GM12878 (cell line): ENCODE measurements around the gene TMOD3. TPM values are rescaled to one million over a fixed set of nuclear protein-coding genes. Genes with fewer than 3 reads are reported as not detected.

Source experiments
- ATAC-seq: fragments of 200-7000 bp; cut with Tn5 transposase; 3 replicates; pipeline ENCODE4 v1.9.1; 2020; ENCODE audit warnings: mild to moderate bottlenecking, moderate library complexity
- BruUV-seq: library from RNA; stranded (reverse); fragments of 400-500 nt; replicated peaks from 2 replicates; lab custom pipeline; 2021; lab: Mats Ljungman, UMichigan
- CTCF ChIA-PET: fragments of 300-600 bp; sonication (Branson Sonifier 250); formaldehyde crosslinking; extraction: SDS; loops from one replicate; lab custom pipeline; 2021; ENCODE audit warnings: inconsistent platforms; lab: Yijun Ruan, JAX
- POLR2A ChIA-PET: fragments of 350-600 bp; formaldehyde crosslinking; extraction: SDS; loops from one replicate; lab custom pipeline; 2021; ENCODE audit warnings: inconsistent platforms; lab: Charles Lee
- RAD21 ChIA-PET: fragments of 300-600 bp; sonication (Branson Sonifier 250); formaldehyde crosslinking; loops from one replicate; lab custom pipeline; 2023; ENCODE audit warnings: antibody characterized with exemption; ENCODE audit not compliant: unreplicated experiment; lab: Charles Lee
- SMC1A ChIA-PET: fragments of 300-600 bp; sonication (Branson Sonifier 250); formaldehyde crosslinking; loops from one replicate; lab custom pipeline; 2023; ENCODE audit not compliant: unreplicated experiment, uncharacterized antibody; lab: Charles Lee
- DNase-seq: peaks from one replicate; pipeline ENCODE4 v3.0.0-alpha.2; 2011; ENCODE audit warnings: low read depth, low spot score
- FAIRE-seq: peaks from 3 replicates; lab custom pipeline; 2011; peaks lifted over from hg19 to GRCh38; lab: Jason Lieb, UNC
- H2AFZ ChIP-seq: 2 replicates; pipeline ENCODE4 v1.6.0; 2011; ENCODE audit warnings: low read depth, low read length, control low read depth; ENCODE audit not compliant: control insufficient read depth
- H3K27ac ChIP-seq: 2 replicates; pipeline ENCODE4 v1.5.1; 2011; ENCODE audit warnings: control low read depth; ENCODE audit not compliant: control insufficient read depth, insufficient read depth
- H3K27me3 ChIP-seq, 2 experiments: replicated peaks in 1 of 2; 2 replicates each; pipeline versions ENCODE4 v1.6.0 to v1.6.1; 2011; ENCODE audit warnings: low read length in 1 of 2; ENCODE audit not compliant: control insufficient read depth in 2 of 2, insufficient read depth in 2 of 2
- H3K36me3 ChIP-seq, 2 experiments: 2 replicates each; pipeline ENCODE4 v1.5.1; 2011; ENCODE audit warnings: low read length in 1 of 2; ENCODE audit not compliant: control insufficient read depth in 2 of 2, insufficient read depth in 2 of 2
- H3K4me1 ChIP-seq: 2 replicates; pipeline ENCODE4 v1.6.1; 2011; ENCODE audit warnings: mild to moderate bottlenecking, low read length, moderate library complexity, mixed read lengths; ENCODE audit not compliant: control insufficient read depth, insufficient read depth
- H3K4me2 ChIP-seq: 2 replicates; pipeline ENCODE4 v1.6.0; 2011; ENCODE audit warnings: control low read depth; ENCODE audit not compliant: control insufficient read depth, insufficient read depth
- H3K4me3 ChIP-seq: fragments of 200-600 bp; sonication (generic); 2 replicates; pipeline ENCODE4 v1.5.1; 2016
- H3K79me2 ChIP-seq: 2 replicates; pipeline ENCODE4 v1.6.0; 2011; ENCODE audit warnings: low read length; ENCODE audit not compliant: control insufficient read depth, insufficient read depth
- H3K9ac ChIP-seq: 2 replicates; pipeline ENCODE4 v1.8.0; 2011; ENCODE audit warnings: low read length, control low read depth, mixed read lengths; ENCODE audit not compliant: control insufficient read depth, insufficient read depth
- H3K9me3 ChIP-seq: replicated peaks from 3 replicates; pipeline ENCODE4 v1.5.1; 2011; ENCODE audit warnings: mild to moderate bottlenecking, low read length; ENCODE audit not compliant: control insufficient read depth, insufficient read depth
- H4K20me1 ChIP-seq: 2 replicates; pipeline ENCODE4 v1.6.0; 2011; ENCODE audit not compliant: control insufficient read depth, insufficient read depth
- CBX3 ChIP-seq: fragments of 200-600 bp; sonication (generic); IDR thresholded peaks from 2 replicates; pipeline ENCODE4 v1.6.1; 2016; ENCODE audit warnings: low read depth, borderline replicate concordance
- CHD2 ChIP-seq: IDR thresholded peaks from 2 replicates; pipeline ENCODE4 v1.6.1; 2011; ENCODE audit warnings: low read depth, low read length, improper control_type of control experiment, borderline replicate concordance
- CHD4 ChIP-seq: fragments of 200-600 bp; sonication (generic); IDR thresholded peaks from 2 replicates; pipeline ENCODE4 v1.6.1; 2016; ENCODE audit warnings: mild to moderate bottlenecking
- HDAC2 ChIP-seq: fragments of 200-600 bp; sonication (generic); IDR thresholded peaks from 2 replicates; pipeline ENCODE4 v1.6.1; 2017
- MEF2B ChIP-seq: fragments of 450-650 bp; IDR thresholded peaks from 2 replicates; pipeline ENCODE4 v1.6.1; 2018; ENCODE audit warnings: mild to moderate bottlenecking, moderate library complexity; ENCODE audit not compliant: partially characterized antibody, poor library complexity, severe bottlenecking
- MTA3 ChIP-seq: IDR thresholded peaks from 2 replicates; pipeline ENCODE4 v1.6.1; 2012; ENCODE audit warnings: low read length, inconsistent platforms, borderline replicate concordance
- MXI1 ChIP-seq: fragments of 150-350 bp; IDR thresholded peaks from 2 replicates; pipeline ENCODE4 v1.6.1; 2011; ENCODE audit warnings: low read depth, mild to moderate bottlenecking, inconsistent platforms, low read length, improper control_type of control experiment
- NFYA ChIP-seq: IDR thresholded peaks from 2 replicates; pipeline ENCODE4 v1.6.1; 2011; ENCODE audit warnings: low read depth, mild to moderate bottlenecking, low read length, improper control_type of control experiment, borderline replicate concordance
- RBBP5 ChIP-seq: fragments of 200-600 bp; sonication (generic); conservative IDR thresholded peaks from 2 replicates; pipeline ENCODE4 v1.6.1; 2016
- SMAD5 ChIP-seq: IDR thresholded peaks from 2 replicates; pipeline ENCODE4 v1.6.1; 2016; ENCODE audit warnings: antibody characterized with exemption, low read depth
- SMC3 ChIP-seq: IDR thresholded peaks from 2 replicates; pipeline ENCODE4 v1.6.1; 2011; ENCODE audit warnings: low read length, improper control_type of control experiment, borderline replicate concordance
- SPI1 ChIP-seq: IDR thresholded peaks from 2 replicates; pipeline ENCODE4 v1.6.1; 2011; ENCODE audit warnings: low read depth, mild to moderate bottlenecking, low read length, moderate library complexity, borderline replicate concordance; ENCODE audit not compliant: insufficient read depth
- SREBF1 ChIP-seq: IDR thresholded peaks from 2 replicates; pipeline ENCODE4 v1.6.1; 2012; ENCODE audit warnings: mild to moderate bottlenecking, low read length
- SUZ12 ChIP-seq: fragments of 200-600 bp; sonication (generic); IDR thresholded peaks from one replicate; pipeline ENCODE4 v1.6.1; 2018; ENCODE audit warnings: antibody characterized with exemption, mild to moderate bottlenecking; ENCODE audit not compliant: unreplicated experiment
- YBX1 ChIP-seq: fragments of 450-650 bp; IDR thresholded peaks from 2 replicates; pipeline ENCODE4 v1.6.1; 2016; ENCODE audit warnings: antibody characterized with exemption
- WGBS: methylation state at CpG from one replicate; pipeline ENCODE4 v1.1.6; 2016; ENCODE audit warnings: low lambda C conversion rate; ENCODE audit not compliant: insufficient replicate concordance, insufficient coverage; ENCODE audit errors: missing lambda C conversion rate; 5-methylcytosine and 5-hydroxymethylcytosine counted together
- in situ Hi-C: fragments of 300-500 bp; cut with MboI; formaldehyde crosslinking; loops from 9 replicates; pipeline ENCODE4 v1.14.3; 2018; ENCODE audit warnings: mixed read lengths
- intact Hi-C: fragments of 100-400 bp; cut with micrococcal nuclease; formaldehyde crosslinking; loops from one replicate; pipeline ENCODE4 v1.14.2; 2022; ENCODE audit not compliant: unreplicated experiment
- polyA plus RNA-seq, 11 experiments: library from polyadenylated mRNA; depleted of rRNA in 4 of 11; unstranded in 6 of 11; stranded (reverse) in 5 of 11; fragments of >200 nt; fragmentation: Nextera tagmentation in 4 of 11; fragmentation: Illumina TruSeq in 1 of 11; extraction: Ambion mirVana in 4 of 11; extraction: Trizol in 1 of 11; gene quantifications; 1 replicate in 1 of 11; 2 replicates in 10 of 11; pipeline versions ENCODE4 v1.2.1 to v1.2.3, GENCODE V29; 2011 to 2016; ENCODE audit warnings: inconsistent platforms in 2 of 11, missing spikeins in 2 of 11, low read depth in 1 of 11
- total RNA-seq, 4 experiments: library from RNA; depleted of rRNA in 3 of 4; stranded (reverse); fragments of >200 nt in 3 of 4; fragmentation: Illumina TruSeq in 1 of 4; extraction: Trizol in 1 of 4; gene quantifications; 2 replicates each; pipeline versions ENCODE4 v1.2.1 to v1.2.3, GENCODE V29; 2013 to 2021
- TF ChIP-seq, protein P1 (sequence below): fragments of 450-650 bp; formaldehyde crosslinking; IDR thresholded peaks from 2 replicates; pipeline ENCODE4 v1.4.0; 2020; ENCODE audit warnings: mild to moderate bottlenecking, moderate library complexity
- TF ChIP-seq, protein P2 (sequence below): IDR thresholded peaks from 2 replicates; pipeline ENCODE4 v1.6.1; 2011; ENCODE audit warnings: borderline replicate concordance, low read depth, mild to moderate bottlenecking, moderate library complexity, mixed read lengths, low read length; ENCODE audit not compliant: insufficient read depth; ENCODE audit errors: extremely low read length
- TF ChIP-seq, protein P3 (sequence below): fragments of 450-650 bp; IDR thresholded peaks from 2 replicates; pipeline ENCODE4 v1.6.1; 2016; ENCODE audit warnings: mild to moderate bottlenecking

Gene TMOD3
- total and polyA plus RNA-seq, 10 of the 15 experiments (the other 5 are each of a cell fraction or from before 2014, with no cell fraction given), result 5.2 to 39.4 (median 22.5) TPM

DNA sequence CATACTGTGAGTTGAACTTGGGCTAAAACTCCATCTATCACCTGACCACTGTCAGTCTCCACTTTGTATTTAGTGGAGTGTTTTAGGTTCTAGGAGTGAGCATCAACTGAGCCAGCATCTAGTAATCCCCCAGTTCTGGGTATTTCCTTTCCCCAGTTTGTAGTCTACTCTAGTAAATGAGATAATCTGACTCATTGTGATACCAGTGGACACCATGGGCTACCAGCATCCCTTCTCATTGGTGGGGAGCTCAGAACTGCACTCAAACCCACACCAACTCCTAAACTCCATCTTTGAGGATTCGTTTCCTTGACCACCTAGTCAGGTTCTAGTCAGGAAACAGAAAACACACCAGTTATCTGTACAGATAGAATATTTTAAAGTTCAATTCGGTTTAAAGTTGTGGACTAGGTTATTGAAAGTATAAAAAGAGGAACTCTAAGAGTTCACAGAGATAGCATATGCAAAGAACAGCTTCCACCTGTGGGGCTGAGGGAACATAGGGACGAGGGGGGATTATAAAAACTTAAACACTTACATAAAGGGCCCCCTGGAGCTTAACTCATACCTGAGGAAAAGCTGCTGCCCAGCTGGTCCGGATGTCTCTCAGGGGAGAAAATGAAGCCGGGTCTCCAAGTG lies 106.1 kb downstream of the TMOD3 start (continued):
- no peak for TF ChIP-seq MEF2B

DNA sequence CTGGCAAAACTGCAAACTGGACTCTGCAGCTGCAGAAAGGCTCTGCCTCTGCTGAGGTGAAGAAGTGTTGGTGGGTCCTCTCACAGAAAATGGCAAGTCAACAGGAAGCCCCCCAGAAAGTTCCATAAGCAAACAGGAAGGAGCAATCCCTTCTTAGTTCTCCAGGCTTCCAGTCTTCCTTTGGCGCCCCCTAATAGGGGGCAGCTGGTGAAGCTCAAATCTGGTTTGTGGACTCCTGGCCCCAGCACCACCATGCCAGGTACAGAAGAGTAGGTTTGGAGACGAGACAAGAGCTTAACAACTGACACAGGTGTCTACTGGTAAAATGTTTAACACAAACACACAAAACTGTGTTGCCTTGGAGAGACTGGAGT lies 106.6 kb downstream of the TMOD3 start:
- peak overlapping the region; percentile 80 for H3K27ac ChIP-seq
- no peak; the same call in 2 of the 3 replicates for ATAC-seq
- ChIA-PET RAD21 (interaction anchor here (0.7 to 1.4 kb wide), 6 partner anchors 10 to 199 kb away, joined by 3 to 4 read pairs (median 3); partner anchors contain the start of gene LYSMD2), SMC1A (interaction anchor here (0.6 to 2.0 kb wide), 10 partner anchors 9 to 249 kb away, joined by 3 to 7 read pairs (median 3); partner anchors contain the start of gene LEO1), CTCF (interaction anchor here (0.8 to 2.2 kb wide), 11 partner anchors 11 to 204 kb away, joined by 3 to 5 read pairs (median 3); no protein-coding TSS in a partner anchor), POLR2A (interaction anchor here (0.5 kb wide), 1 partner anchor 25 kb away, joined by 3 read pairs; no protein-coding TSS in a partner anchor)
- no peak overlapping the region for H3K4me3 ChIP-seq
- H3K9me3 ChIP-seq, result no peaks in the 10 kb centered on the region
- DNase-seq, result no peak
- 68% methylated on average over 2 of the region's 2 CpGs for WGBS
- H3K9ac ChIP-seq, result peak overlapping the region; percentile 51
- in situ Hi-C loops (no loop called here), intact Hi-C loops (no loop called here)
- H3K36me3 ChIP-seq, result peaks cover 7 to 13% of the 10 kb centered on the region in 2 experiments
- peak overlapping the region; percentile 84 for H3K4me2 ChIP-seq
- no TSS peak for BruUV-seq
- H2AFZ ChIP-seq, result no peak overlapping the region
- peaks cover 20% of the 10 kb centered on the region for H3K4me1 ChIP-seq
- no peaks in the 10 kb centered on the region for H4K20me1 ChIP-seq
- H3K79me2 ChIP-seq, result no peaks in the 10 kb centered on the region
- H3K27me3 ChIP-seq, result no peaks in the 10 kb centered on the region
- no peak for FAIRE-seq
- no peak for TF ChIP-seq MXI1
- no peak for TF ChIP-seq SMC3
- TF ChIP-seq NFYA, result no peak
- no peak for TF ChIP-seq SUZ12
- no peak for TF ChIP-seq SREBF1
- no peak for TF ChIP-seq CHD4
- no peak for TF ChIP-seq YBX1
- TF ChIP-seq, protein P1, sequence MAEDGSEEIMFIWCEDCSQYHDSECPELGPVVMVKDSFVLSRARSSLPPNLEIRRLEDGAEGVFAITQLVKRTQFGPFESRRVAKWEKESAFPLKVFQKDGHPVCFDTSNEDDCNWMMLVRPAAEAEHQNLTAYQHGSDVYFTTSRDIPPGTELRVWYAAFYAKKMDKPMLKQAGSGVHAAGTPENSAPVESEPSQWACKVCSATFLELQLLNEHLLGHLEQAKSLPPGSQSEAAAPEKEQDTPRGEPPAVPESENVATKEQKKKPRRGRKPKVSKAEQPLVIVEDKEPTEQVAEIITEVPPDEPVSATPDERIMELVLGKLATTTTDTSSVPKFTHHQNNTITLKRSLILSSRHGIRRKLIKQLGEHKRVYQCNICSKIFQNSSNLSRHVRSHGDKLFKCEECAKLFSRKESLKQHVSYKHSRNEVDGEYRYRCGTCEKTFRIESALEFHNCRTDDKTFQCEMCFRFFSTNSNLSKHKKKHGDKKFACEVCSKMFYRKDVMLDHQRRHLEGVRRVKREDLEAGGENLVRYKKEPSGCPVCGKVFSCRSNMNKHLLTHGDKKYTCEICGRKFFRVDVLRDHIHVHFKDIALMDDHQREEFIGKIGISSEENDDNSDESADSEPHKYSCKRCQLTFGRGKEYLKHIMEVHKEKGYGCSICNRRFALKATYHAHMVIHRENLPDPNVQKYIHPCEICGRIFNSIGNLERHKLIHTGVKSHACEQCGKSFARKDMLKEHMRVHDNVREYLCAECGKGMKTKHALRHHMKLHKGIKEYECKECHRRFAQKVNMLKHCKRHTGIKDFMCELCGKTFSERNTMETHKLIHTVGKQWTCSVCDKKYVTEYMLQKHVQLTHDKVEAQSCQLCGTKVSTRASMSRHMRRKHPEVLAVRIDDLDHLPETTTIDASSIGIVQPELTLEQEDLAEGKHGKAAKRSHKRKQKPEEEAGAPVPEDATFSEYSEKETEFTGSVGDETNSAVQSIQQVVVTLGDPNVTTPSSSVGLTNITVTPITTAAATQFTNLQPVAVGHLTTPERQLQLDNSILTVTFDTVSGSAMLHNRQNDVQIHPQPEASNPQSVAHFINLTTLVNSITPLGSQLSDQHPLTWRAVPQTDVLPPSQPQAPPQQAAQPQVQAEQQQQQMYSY, result no peak
- no peak for TF ChIP-seq HDAC2
- TF ChIP-seq SPI1, result no peak
- TF ChIP-seq, protein P2, sequence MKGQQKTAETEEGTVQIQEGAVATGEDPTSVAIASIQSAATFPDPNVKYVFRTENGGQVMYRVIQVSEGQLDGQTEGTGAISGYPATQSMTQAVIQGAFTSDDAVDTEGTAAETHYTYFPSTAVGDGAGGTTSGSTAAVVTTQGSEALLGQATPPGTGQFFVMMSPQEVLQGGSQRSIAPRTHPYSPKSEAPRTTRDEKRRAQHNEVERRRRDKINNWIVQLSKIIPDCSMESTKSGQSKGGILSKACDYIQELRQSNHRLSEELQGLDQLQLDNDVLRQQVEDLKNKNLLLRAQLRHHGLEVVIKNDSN, result no peak
- TF ChIP-seq CBX3, result no peak
- TF ChIP-seq MTA3, result no peak
- TF ChIP-seq, protein P3, sequence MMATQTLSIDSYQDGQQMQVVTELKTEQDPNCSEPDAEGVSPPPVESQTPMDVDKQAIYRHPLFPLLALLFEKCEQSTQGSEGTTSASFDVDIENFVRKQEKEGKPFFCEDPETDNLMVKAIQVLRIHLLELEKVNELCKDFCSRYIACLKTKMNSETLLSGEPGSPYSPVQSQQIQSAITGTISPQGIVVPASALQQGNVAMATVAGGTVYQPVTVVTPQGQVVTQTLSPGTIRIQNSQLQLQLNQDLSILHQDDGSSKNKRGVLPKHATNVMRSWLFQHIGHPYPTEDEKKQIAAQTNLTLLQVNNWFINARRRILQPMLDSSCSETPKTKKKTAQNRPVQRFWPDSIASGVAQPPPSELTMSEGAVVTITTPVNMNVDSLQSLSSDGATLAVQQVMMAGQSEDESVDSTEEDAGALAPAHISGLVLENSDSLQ, result no peak
- no peak for TF ChIP-seq RBBP5
- no peak for TF ChIP-seq CHD2
- no peak for TF ChIP-seq SMAD5
